Muscle layer of duodenum (tissue), 2 donors: ENCODE measurements around the gene RAB9B.
"Not testable (repeated sequence)": the region's sequence is repeated elsewhere in the genome, so short reads cannot be mapped to it uniquely, and the experiment has no call there.

ENCODE experiments used
- H3K27ac ChIP-seq: one replicate; pipeline ENCODE4 v1.7.0; 2013; ENCODE audit warnings: mild to moderate bottlenecking, low read length
- H3K27me3 ChIP-seq: one replicate; pipeline ENCODE4 v1.7.0; 2013; ENCODE audit warnings: low read depth, mild to moderate bottlenecking, control low read depth, low read length
- H3K36me3 ChIP-seq, 2 donors: one replicate each; pipeline ENCODE4 v1.7.0; 2013; ENCODE audit warnings: low read length in 2 of 2, control low read depth in 1 of 2, mild to moderate bottlenecking in 1 of 2; ENCODE audit not compliant: insufficient read depth in 2 of 2, control insufficient read depth in 1 of 2
- H3K4me1 ChIP-seq, 2 donors: one replicate each; pipeline ENCODE4 v1.7.0; 2013; ENCODE audit warnings: low read length in 2 of 2, mild to moderate bottlenecking in 2 of 2, control low read depth in 1 of 2, moderate library complexity in 1 of 2; ENCODE audit not compliant: insufficient read depth in 2 of 2, control insufficient read depth in 1 of 2
- H3K4me3 ChIP-seq, 2 donors: one replicate each; pipeline ENCODE4 v1.7.0; 2013; ENCODE audit warnings: low read length in 2 of 2, low read depth in 1 of 2, mild to moderate bottlenecking in 1 of 2
- H3K9me3 ChIP-seq, 2 donors: one replicate each; pipeline ENCODE4 v1.7.0; 2013; ENCODE audit warnings: low read length in 2 of 2, control low read depth in 1 of 2, mild to moderate bottlenecking in 1 of 2; ENCODE audit not compliant: control insufficient read depth in 1 of 2
- donor health status: healthy.

Gene RAB9B

DNA sequence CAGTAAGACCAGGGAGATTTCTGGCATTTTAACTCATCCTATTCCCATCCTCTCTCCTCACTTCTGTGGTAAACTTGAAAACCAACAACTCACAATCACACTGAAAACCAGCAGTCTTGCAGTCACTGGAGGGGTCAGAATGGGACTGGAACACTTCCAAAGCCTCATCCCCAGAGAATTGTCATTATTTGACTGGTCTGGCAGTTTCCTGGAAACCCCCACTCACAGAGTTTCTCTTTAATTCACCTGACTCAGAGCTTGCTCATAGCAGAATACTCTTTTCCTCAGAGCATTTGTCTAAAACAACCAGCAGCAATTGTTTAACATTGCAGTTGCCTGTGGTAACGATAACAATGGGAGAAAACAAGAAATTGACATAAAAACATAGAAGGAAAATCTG lies 7.3 kb upstream of the RAB9B start:
- Histone ChIP-seq H3K4me1 (no peaks in the 10 kb centered on the region), H3K4me3 (no peak overlapping the region), H3K9me3 (no peaks in the 10 kb centered on the region), H3K36me3 (no peaks in the 10 kb centered on the region), H3K27ac (no peak overlapping the region), H3K27me3 (no peaks in the 10 kb centered on the region)

DNA sequence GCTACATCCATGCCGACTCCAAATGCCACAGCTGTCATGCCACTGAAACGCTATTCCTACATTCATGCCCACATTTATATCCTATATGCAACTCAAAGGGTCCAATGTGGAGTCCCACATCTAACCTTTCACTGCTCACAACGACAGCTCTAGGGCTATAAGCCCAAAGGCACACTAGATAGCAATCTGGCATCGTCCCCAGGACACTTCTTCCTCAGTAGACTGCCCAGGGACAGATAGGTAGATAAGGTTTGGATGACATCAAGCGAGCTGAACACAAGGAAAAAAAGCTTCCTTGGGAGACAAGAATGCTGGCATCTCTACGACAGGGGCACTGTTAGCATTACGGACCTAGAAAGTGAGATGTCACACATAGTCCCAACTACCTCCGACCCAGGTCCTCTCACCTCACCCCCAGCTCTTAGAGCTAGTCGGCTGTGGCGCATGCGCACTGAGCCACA lies 685 bp downstream of the RAB9B start:
- H3K36me3 ChIP-seq = no peaks in the 10 kb centered on the region
- H3K9me3 ChIP-seq = no peaks in the 10 kb centered on the region
- peak overlapping the region; percentile 56 to 63 for H3K4me3 ChIP-seq
- no peak overlapping the region for H3K27ac ChIP-seq
- no peaks in the 10 kb centered on the region for H3K27me3 ChIP-seq
- no peaks in the 10 kb centered on the region for H3K4me1 ChIP-seq

DNA sequence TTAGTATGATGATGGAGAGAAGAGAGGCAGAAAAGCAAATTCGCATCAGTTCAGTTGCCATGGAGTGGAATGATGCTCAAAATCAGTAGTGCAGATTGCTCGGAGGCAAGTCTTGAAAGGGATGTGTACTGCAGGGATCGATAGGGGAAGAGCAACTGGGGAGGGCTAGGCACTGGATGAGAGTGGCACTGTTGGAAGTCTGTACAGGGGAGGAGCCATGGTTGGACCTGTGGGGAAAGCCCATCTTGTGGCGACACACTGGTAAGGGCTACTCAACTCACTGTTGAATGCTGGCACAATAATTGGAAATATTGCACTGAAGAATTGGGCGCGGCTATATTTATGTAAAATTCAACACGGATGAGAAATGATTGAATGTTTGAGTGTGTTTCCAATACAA lies 1.2 kb downstream of the RAB9B start:
- H3K36me3 ChIP-seq = no peaks in the 10 kb centered on the region
- H3K4me1 ChIP-seq = no peaks in the 10 kb centered on the region
- no peaks in the 10 kb centered on the region for H3K9me3 ChIP-seq
- no peak overlapping the region for H3K27ac ChIP-seq
- no peaks in the 10 kb centered on the region for H3K27me3 ChIP-seq
- peak overlapping the region; percentile 56 to 63 for H3K4me3 ChIP-seq

DNA sequence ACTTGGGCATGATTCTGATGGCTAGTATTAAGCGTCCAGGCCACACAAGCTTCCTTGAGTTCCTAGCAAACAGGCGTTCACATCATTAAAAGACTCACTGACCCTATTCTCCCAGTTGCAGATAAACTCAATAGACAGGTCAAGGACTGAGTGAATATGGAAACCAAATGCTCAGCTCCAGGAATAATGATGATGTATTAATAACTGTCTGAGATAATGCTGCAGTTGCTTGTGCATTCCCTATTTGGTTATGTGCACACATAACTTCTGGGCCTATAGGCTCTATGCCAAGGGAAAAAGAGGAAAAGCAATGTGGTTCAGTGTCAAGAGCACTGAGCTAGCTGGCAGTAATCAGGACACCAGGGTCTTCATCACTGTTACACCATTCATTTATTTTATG lies 3.5 kb downstream of the RAB9B start:
- no peaks in the 10 kb centered on the region for H3K27me3 ChIP-seq
- no peak overlapping the region for H3K4me3 ChIP-seq
- no peaks in the 10 kb centered on the region for H3K4me1 ChIP-seq
- no peaks in the 10 kb centered on the region for H3K9me3 ChIP-seq
- H3K36me3 ChIP-seq = no peaks in the 10 kb centered on the region
- no peak overlapping the region for H3K27ac ChIP-seq

DNA sequence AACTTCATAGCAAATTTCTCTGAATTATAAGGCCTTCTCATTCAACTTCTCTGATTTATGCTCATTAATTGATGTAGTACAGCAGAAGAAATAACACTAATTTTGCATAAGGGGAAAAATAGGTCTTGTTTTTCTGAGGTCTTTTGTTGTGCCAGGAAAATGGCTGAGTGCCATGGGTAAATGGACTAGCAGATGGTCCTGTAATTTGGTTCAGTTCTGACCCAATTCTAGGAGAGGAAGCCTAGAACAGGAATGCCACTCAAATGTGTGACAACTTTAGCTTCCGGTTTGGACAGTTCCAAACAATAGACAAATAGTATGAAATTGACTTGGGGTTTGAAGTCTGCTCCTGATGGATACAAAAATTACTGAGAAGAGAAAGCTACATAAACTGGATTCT lies 6.2 kb downstream of the RAB9B start:
- Histone ChIP-seq H3K36me3 (no peaks in the 10 kb centered on the region), H3K4me1 (no peaks in the 10 kb centered on the region), H3K9me3 (no peaks in the 10 kb centered on the region), H3K27me3 (no peaks in the 10 kb centered on the region), H3K4me3 (no peak overlapping the region), H3K27ac (no peak overlapping the region)

GRCh38 chrX:103823591-103823990 lies 8.5 kb downstream of the RAB9B start:
- Histone ChIP-seq H3K27me3 (no peaks in the 10 kb centered on the region), H3K9me3 (no peaks in the 10 kb centered on the region), H3K4me3 (no peak overlapping the region), H3K36me3 (no peaks in the 10 kb centered on the region), H3K4me1 (no peaks in the 10 kb centered on the region), H3K27ac (no peak overlapping the region)

- not testable (repeated sequence) for H3K27ac ChIP-seq, H3K4me1 ChIP-seq, H3K9me3 ChIP-seq, H3K4me3 ChIP-seq, H3K36me3 ChIP-seq, H3K27me3 ChIP-seq
Observed at GRCh38 chrX:103820802-103821201, 11.3 kb downstream of the RAB9B start.

- no peaks in the 10 kb centered on the region for H3K9me3 ChIP-seq
- no peaks in the 10 kb centered on the region for H3K27me3 ChIP-seq
- no peaks in the 10 kb centered on the region for H3K4me1 ChIP-seq
- no peaks in the 10 kb centered on the region for H3K36me3 ChIP-seq
- no peak overlapping the region for H3K4me3 ChIP-seq
- no peak overlapping the region for H3K27ac ChIP-seq
Observed at GRCh38 chrX:103818842-103819619, 13.0 kb downstream of the RAB9B start.

DNA sequence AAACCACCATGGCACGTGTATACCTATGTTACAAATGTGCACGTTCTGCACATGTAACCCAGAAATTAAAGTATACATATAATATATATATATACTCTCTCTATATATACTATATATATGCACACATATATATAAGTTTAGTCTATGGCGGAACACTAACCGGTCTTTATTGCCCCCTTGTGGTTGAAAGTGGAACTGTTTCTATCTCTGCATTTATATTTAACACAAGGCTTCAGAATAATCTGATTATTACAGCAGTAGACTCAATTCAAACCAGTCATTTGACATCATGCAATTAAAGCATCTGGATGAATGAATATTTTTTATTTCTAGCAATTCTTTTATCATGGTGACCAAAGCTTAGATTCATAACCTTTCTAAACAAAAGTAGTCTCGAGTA lies 14.6 kb downstream of the RAB9B start:
- Histone ChIP-seq H3K4me1 (no peaks in the 10 kb centered on the region), H3K36me3 (no peaks in the 10 kb centered on the region), H3K4me3 (no peak overlapping the region), H3K27me3 (no peaks in the 10 kb centered on the region), H3K9me3 (no peaks in the 10 kb centered on the region), H3K27ac (no peak overlapping the region)

DNA sequence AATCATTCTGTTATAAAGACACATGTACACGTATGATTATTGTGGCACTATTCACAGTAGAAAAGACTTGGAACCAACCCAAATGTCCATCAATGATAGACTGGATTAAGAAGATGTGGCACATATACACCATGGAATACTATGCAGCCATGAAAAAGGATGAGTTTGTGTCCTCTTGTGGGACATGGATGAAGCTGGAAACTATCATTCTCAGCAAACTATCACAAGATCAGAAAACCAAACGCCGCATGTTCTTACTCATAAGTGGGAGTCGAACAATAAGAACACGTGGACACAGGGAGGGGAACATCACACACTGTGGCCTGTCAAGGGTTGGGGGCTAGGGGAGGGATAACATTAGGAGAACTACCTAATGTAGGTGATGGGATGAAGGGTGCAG lies 15.0 kb downstream of the RAB9B start:
- H3K9me3 ChIP-seq, H3K36me3 ChIP-seq, H3K4me1 ChIP-seq: not testable (repeated sequence)

GRCh38 chrX:103811858-103812257 lies 20.2 kb downstream of the RAB9B start:
- Histone ChIP-seq H3K27me3 (no peaks in the 10 kb centered on the region), H3K9me3 (no peaks in the 10 kb centered on the region), H3K4me1 (no peaks in the 10 kb centered on the region), H3K27ac (no peak overlapping the region), H3K36me3 (no peaks in the 10 kb centered on the region), H3K4me3 (no peak overlapping the region)

More for the DNA sequence above, 15.0 kb downstream of the RAB9B start:
- not testable (repeated sequence) for H3K27ac ChIP-seq, H3K4me3 ChIP-seq, H3K27me3 ChIP-seq

- no peak overlapping the region for H3K4me3 ChIP-seq
- no peaks in the 10 kb centered on the region for H3K9me3 ChIP-seq
- H3K36me3 ChIP-seq = no peaks in the 10 kb centered on the region
- no peak overlapping the region for H3K27ac ChIP-seq
- no peaks in the 10 kb centered on the region for H3K4me1 ChIP-seq
- no peaks in the 10 kb centered on the region for H3K27me3 ChIP-seq
Observed at GRCh38 chrX:103806862-103807474, 25.1 kb downstream of the RAB9B start.
